SK-N-SH (cell line): ENCODE measurements around the gene PALLD. TPM values are rescaled to one million over a fixed set of nuclear protein-coding genes. Genes with fewer than 3 reads are reported as not detected.
"Not testable (repeated sequence)": the region's sequence is repeated elsewhere in the genome, so short reads cannot be mapped to it uniquely, and the experiment has no call there.

Experiments
- CTCF ChIA-PET: fragments of 300-600, 350-600 bp; formaldehyde crosslinking; extraction: SDS; loops from one replicate; lab custom pipeline; 2021; lab: Yijun Ruan, JAX
- POLR2A ChIA-PET: fragments of 350-600 bp; sonication (Branson Sonifier 250); formaldehyde crosslinking; extraction: SDS; loops from one replicate; lab custom pipeline; 2020; ENCODE audit warnings: antibody characterized with exemption, inconsistent platforms; lab: Yijun Ruan, JAX
- DNase-seq: peaks from one replicate; pipeline ENCODE4 v3.0.0; 2012
- H2AFZ ChIP-seq: fragments of 200-600 bp; sonication (generic); 2 replicates; pipeline ENCODE4 v1.8.1; 2016; ENCODE audit warnings: antibody characterized with exemption, mild to moderate bottlenecking, low read depth
- H3F3A ChIP-seq: fragments of 200-600 bp; sonication (generic); replicated peaks from 2 replicates; pipeline ENCODE3; 2016; ENCODE audit warnings: antibody characterized with exemption, mild to moderate bottlenecking; ENCODE audit not compliant: insufficient read depth
- H3K27ac ChIP-seq, 2 experiments: fragments of 200-500 bp in 1 of 2; fragments of 200-600 bp in 1 of 2; sonication (Bioruptor generic) in 1 of 2; sonication (generic), shearing (Covaris generic) in 1 of 2; 2 replicates each; pipeline versions ENCODE4 v1.5.1 to v1.6.1; 2014 to 2016; ENCODE audit warnings: low read depth in 2 of 2, inconsistent platforms in 1 of 2, low read length in 1 of 2, mild to moderate bottlenecking in 1 of 2, mixed read lengths in 1 of 2
- H3K27me3 ChIP-seq: fragments of 200-600 bp; sonication (generic), shearing (Covaris generic); 2 replicates; pipeline ENCODE4 v1.6.1; 2016; ENCODE audit warnings: mixed run types; ENCODE audit not compliant: insufficient read depth
- H3K36me3 ChIP-seq, 2 experiments: fragments of 200-500 bp in 1 of 2; fragments of 200-600 bp in 1 of 2; sonication (Bioruptor generic) in 1 of 2; sonication (generic) in 1 of 2; replicated peaks in 1 of 2; 2 replicates each; pipeline versions ENCODE3 to v1.5.1; 2014 to 2016; ENCODE audit warnings: low read length in 1 of 2, mild to moderate bottlenecking in 1 of 2; ENCODE audit not compliant: insufficient read depth in 2 of 2, control insufficient read depth in 1 of 2
- H3K4me1 ChIP-seq, 2 experiments: fragments of 200-500 bp in 1 of 2; fragments of 200-600 bp in 1 of 2; sonication (Bioruptor generic) in 1 of 2; sonication (generic), shearing (Covaris generic) in 1 of 2; 2 replicates each; pipeline versions ENCODE4 v1.5.1 to v1.6.1; 2014 to 2016; ENCODE audit warnings: low read depth in 1 of 2, low read length in 1 of 2, mixed run types in 1 of 2; ENCODE audit not compliant: insufficient read depth in 2 of 2, control insufficient read depth in 1 of 2
- H3K4me2 ChIP-seq: fragments of 200-600 bp; sonication (generic), shearing (Covaris generic); 2 replicates; pipeline ENCODE4 v1.6.1; 2017; ENCODE audit warnings: mixed run types
- H3K4me3 ChIP-seq, 2 experiments: fragments of 200-500 bp in 1 of 2; fragments of 200-600 bp in 1 of 2; sonication (Bioruptor generic) in 1 of 2; sonication (generic), shearing (Covaris generic) in 1 of 2; 2 replicates each; pipeline versions ENCODE4 v1.5.1 to v1.8.1; 2014 to 2016; ENCODE audit warnings: low read depth in 2 of 2, inconsistent platforms in 1 of 2, low read length in 1 of 2, mild to moderate bottlenecking in 1 of 2, mixed read lengths in 1 of 2, moderate library complexity in 1 of 2
- H3K79me2 ChIP-seq: fragments of 200-600 bp; sonication (generic); 2 replicates; pipeline ENCODE4 v1.8.1; 2017; ENCODE audit warnings: mild to moderate bottlenecking; ENCODE audit not compliant: insufficient read depth
- H3K9ac ChIP-seq: fragments of 200-600 bp; sonication (generic); 2 replicates; pipeline ENCODE4 v1.6.1; 2017; ENCODE audit warnings: mixed run types
- H3K9me2 ChIP-seq: fragments of 200-600 bp; sonication (generic); 2 replicates; pipeline ENCODE4 v1.6.1; 2017; ENCODE audit warnings: mixed run types
- H3K9me3 ChIP-seq: fragments of 200-600 bp; sonication (generic); 2 replicates; pipeline ENCODE4 v1.6.1; 2017; ENCODE audit warnings: mixed run types, mild to moderate bottlenecking, moderate library complexity
- H4K20me1 ChIP-seq: fragments of 200-600 bp; sonication (generic); 2 replicates; pipeline ENCODE4 v1.6.1; 2017; ENCODE audit warnings: mild to moderate bottlenecking, mixed run types; ENCODE audit not compliant: insufficient read depth
- CTCF ChIP-seq: fragments of 200-600 bp; sonication (generic); IDR thresholded peaks from 2 replicates; pipeline ENCODE4 v1.6.1; 2017; ENCODE audit warnings: antibody characterized with exemption, mild to moderate bottlenecking, moderate library complexity
- EP300 ChIP-seq, 2 experiments: IDR thresholded peaks; 2 replicates each; pipeline versions ENCODE4 v1.4.0 to v1.6.1; 2012; ENCODE audit warnings: borderline replicate concordance in 1 of 2, low read depth in 1 of 2, low read length in 1 of 2
- FOSL2 ChIP-seq: IDR thresholded peaks from 2 replicates; pipeline ENCODE4 v1.4.0; 2012; ENCODE audit warnings: low read depth, mild to moderate bottlenecking, moderate library complexity, borderline replicate concordance
- FOXM1 ChIP-seq: IDR thresholded peaks from 2 replicates; pipeline ENCODE4 v1.4.0; 2012; ENCODE audit warnings: low read depth, mild to moderate bottlenecking
- GABPA ChIP-seq: IDR thresholded peaks from 2 replicates; pipeline ENCODE4 v1.4.0; 2012; ENCODE audit warnings: low read depth, mild to moderate bottlenecking
- GATA2 ChIP-seq: sonication (generic); formaldehyde crosslinking; IDR thresholded peaks from 2 replicates; pipeline ENCODE4 v1.5.0; 2020; ENCODE audit warnings: mild to moderate bottlenecking, missing genetic modification reagents
- MEF2A ChIP-seq: IDR thresholded peaks from 2 replicates; pipeline ENCODE4 v1.4.0; 2012; ENCODE audit warnings: low read depth, borderline replicate concordance
- MXI1 ChIP-seq: IDR thresholded peaks from 2 replicates; pipeline ENCODE4 v1.6.1; 2012; ENCODE audit warnings: mild to moderate bottlenecking, low read depth, low read length, improper control_type of control experiment
- NRF1 ChIP-seq: IDR thresholded peaks from 2 replicates; pipeline ENCODE4 v1.6.1; 2012; ENCODE audit warnings: low read depth, mild to moderate bottlenecking, low read length
- PBX3 ChIP-seq: IDR thresholded peaks from 2 replicates; pipeline ENCODE4; 2012
- RFX5 ChIP-seq: IDR thresholded peaks from 2 replicates; pipeline ENCODE4 v1.6.1; 2012; ENCODE audit warnings: mild to moderate bottlenecking, improper control_type of control experiment, low read length
- RXRA ChIP-seq: IDR thresholded peaks from 2 replicates; pipeline ENCODE4 v1.4.0; 2012; ENCODE audit warnings: low read depth, mild to moderate bottlenecking, borderline replicate concordance
- TAF1 ChIP-seq: IDR thresholded peaks from 2 replicates; pipeline ENCODE4 v1.6.1; 2012; ENCODE audit warnings: low read depth, mild to moderate bottlenecking, low read length, moderate library complexity, borderline replicate concordance
- TCF12 ChIP-seq: IDR thresholded peaks from 2 replicates; pipeline ENCODE4 v1.4.0; 2012
- TEAD4 ChIP-seq: IDR thresholded peaks from 2 replicates; pipeline ENCODE4 v1.4.0; 2012; ENCODE audit warnings: mild to moderate bottlenecking, borderline replicate concordance; ENCODE audit not compliant: insufficient read depth
- USF1 ChIP-seq: IDR thresholded peaks from 2 replicates; pipeline ENCODE4 v1.4.0; 2012; ENCODE audit warnings: low read depth, borderline replicate concordance
- USF2 ChIP-seq: fragments of 150-350 bp; IDR thresholded peaks from 2 replicates; pipeline ENCODE4 v1.6.1; 2017; ENCODE audit warnings: antibody characterized with exemption, low read length, low read depth, borderline replicate concordance
- WGBS: methylation state at CpG from one replicate; pipeline ENCODE4 v1.1.6; 2017; ENCODE audit warnings: low lambda C conversion rate; 5-methylcytosine and 5-hydroxymethylcytosine counted together
- polyA plus RNA-seq, 3 experiments: library from polyadenylated mRNA; depleted of rRNA; stranded (reverse); fragments of >200 nt; gene quantifications; 2 replicates each; pipeline ENCODE4 v1.2.3, GENCODE V29; 2012

Gene PALLD
- polyA plus RNA-seq, 1 of the 3 experiments (the other 2 are of a cell fraction), result 33.0 TPM

GRCh38 chr4:168453146-168453545 lies 43.7 kb upstream of the PALLD start:
- H3K27me3 ChIP-seq, result no peaks in the 10 kb centered on the region
- ChIA-PET POLR2A (no interaction called here), CTCF (interaction anchor here (1.0 kb wide), 1 partner anchor 19 kb away, joined by 3 read pairs; no protein-coding TSS in a partner anchor)
- H3K9me2 ChIP-seq, result no peaks in the 10 kb centered on the region
- H3K9me3 ChIP-seq, result no peaks in the 10 kb centered on the region
- 97% methylated on average over 5 of the region's 5 CpGs for WGBS
- no peak overlapping the region for H2AFZ ChIP-seq
- DNase-seq, result no peak
- H4K20me1 ChIP-seq, result no peaks in the 10 kb centered on the region
- no peaks in the 10 kb centered on the region for H3K79me2 ChIP-seq
- H3K4me3 ChIP-seq, result no peak overlapping the region
- H3K36me3 ChIP-seq, result peaks cover 13 to 29% of the 10 kb centered on the region in 2 experiments
- H3F3A ChIP-seq, result peaks cover 8% of the 10 kb centered on the region
- no peak overlapping the region for H3K27ac ChIP-seq
- H3K9ac ChIP-seq, result no peak overlapping the region
- H3K4me2 ChIP-seq, result no peak overlapping the region
- peaks cover 0 to 10% of the 10 kb centered on the region in 2 experiments; a peak in 2 of 4 replicates for H3K4me1 ChIP-seq
- TF ChIP-seq USF1 (no peak), GABPA (no peak), EP300 (IDR thresholded peaks at IDR 0.05; ENCODE audit: borderline replicate concordance in 1 of 2, low read depth in 1 of 2, low read length in 1 of 2) (no peak)

- H3K4me1 ChIP-seq, CTCF ChIA-PET, H4K20me1 ChIP-seq, H3K4me2 ChIP-seq, H3K27me3 ChIP-seq, H2AFZ ChIP-seq, DNase-seq, H3K27ac ChIP-seq, H3K9ac ChIP-seq, H3K9me3 ChIP-seq, H3K79me2 ChIP-seq, H3K4me3 ChIP-seq, POLR2A ChIA-PET, H3F3A ChIP-seq, H3K9me2 ChIP-seq: not testable (repeated sequence)
- 91% methylated on average over 2 of the region's 2 CpGs for WGBS
- peaks cover 10 to 41% of the 10 kb centered on the region in 2 experiments for H3K36me3 ChIP-seq
These were observed 38.6 kb upstream of the PALLD start for GRCh38 chr4:168458256-168458655.

- 79% methylated on average over 4 of the region's 4 CpGs for WGBS
These were observed 35.0 kb upstream of the PALLD start for GRCh38 chr4:168461821-168462220.

More at GRCh38 chr4:168461821-168462220, 35.0 kb upstream of the PALLD start:
- Histone ChIP-seq H3K4me2 (no peak overlapping the region), H3K4me3 (no peak overlapping the region), H3K4me1 (no peaks in the 10 kb centered on the region), H3K9ac (no peak overlapping the region), H3K9me3 (peaks cover 11% of the 10 kb centered on the region; the same call in 1 of the 2 replicates), H3F3A (peaks cover 7% of the 10 kb centered on the region), H2AFZ (no peak overlapping the region), H3K27ac (no peak overlapping the region), H3K79me2 (no peaks in the 10 kb centered on the region), H3K9me2 (no peaks in the 10 kb centered on the region)
- POLR2A ChIA-PET, result no interaction called here
- CTCF ChIA-PET, result no interaction called here
- DNase-seq, result no peak
- TF ChIP-seq GATA2 (CRISPR knock-in tag) (no peak), TAF1 (no peak), TCF12 (no peak), TEAD4 (no peak), RXRA (no peak), MXI1 (no peak), CTCF (no peak), FOSL2 (no peak), PBX3 (no peak), USF2 (no peak), NRF1 (no peak), MEF2A (no peak), FOXM1 (no peak), RFX5 (no peak)
- TF ChIP-seq, all 33 proteins: peak for 0
- Histone ChIP-seq H3K27me3 (no peaks in the 10 kb centered on the region), H4K20me1 (no peaks in the 10 kb centered on the region), H3K36me3 (peaks cover 2 to 44% of the 10 kb centered on the region in 2 experiments)
